ENCODE data around the gene RFX4.

DNA sequence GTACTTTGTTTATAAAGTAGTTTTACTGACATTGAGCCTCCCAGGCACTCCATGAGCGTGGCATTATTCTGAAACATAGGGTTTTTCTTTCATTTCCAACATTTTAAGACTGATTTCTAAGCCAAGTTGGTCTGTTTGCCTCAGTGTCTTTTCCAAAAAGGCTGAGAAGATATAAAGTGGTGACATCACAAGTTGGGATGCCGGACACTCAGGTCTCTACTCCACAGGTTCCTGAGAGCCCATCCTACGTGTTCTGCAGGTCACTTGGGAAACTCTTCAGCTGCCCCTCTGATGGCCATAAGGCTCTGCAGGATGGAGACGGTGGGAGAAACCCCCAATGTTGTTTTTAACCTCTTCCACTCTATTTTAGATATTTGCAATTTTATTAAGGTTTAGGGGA, 6.0 kb downstream of the RFX4 start:
- TF ChIP-seq, protein P1, sequence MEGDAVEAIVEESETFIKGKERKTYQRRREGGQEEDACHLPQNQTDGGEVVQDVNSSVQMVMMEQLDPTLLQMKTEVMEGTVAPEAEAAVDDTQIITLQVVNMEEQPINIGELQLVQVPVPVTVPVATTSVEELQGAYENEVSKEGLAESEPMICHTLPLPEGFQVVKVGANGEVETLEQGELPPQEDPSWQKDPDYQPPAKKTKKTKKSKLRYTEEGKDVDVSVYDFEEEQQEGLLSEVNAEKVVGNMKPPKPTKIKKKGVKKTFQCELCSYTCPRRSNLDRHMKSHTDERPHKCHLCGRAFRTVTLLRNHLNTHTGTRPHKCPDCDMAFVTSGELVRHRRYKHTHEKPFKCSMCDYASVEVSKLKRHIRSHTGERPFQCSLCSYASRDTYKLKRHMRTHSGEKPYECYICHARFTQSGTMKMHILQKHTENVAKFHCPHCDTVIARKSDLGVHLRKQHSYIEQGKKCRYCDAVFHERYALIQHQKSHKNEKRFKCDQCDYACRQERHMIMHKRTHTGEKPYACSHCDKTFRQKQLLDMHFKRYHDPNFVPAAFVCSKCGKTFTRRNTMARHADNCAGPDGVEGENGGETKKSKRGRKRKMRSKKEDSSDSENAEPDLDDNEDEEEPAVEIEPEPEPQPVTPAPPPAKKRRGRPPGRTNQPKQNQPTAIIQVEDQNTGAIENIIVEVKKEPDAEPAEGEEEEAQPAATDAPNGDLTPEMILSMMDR (conservative IDR thresholded peaks at IDR 0.05) = no peak
- TF ChIP-seq ZFX (IDR thresholded peaks at IDR 0.05) = no peak

All from C4-2B (cell line).